GM23338 (cell line): ENCODE measurements around the gene MYO1G. TPM values are rescaled to one million over a fixed set of nuclear protein-coding genes. Genes with fewer than 3 reads are reported as not detected.

ENCODE experiments used
- ATAC-seq: fragments of 200-7000 bp; cut with Tn5 transposase; 3 replicates; pipeline ENCODE4 v1.9.1; 2020
- DNase-seq: peaks from one replicate; pipeline ENCODE4 v3.0.0-alpha.2; 2015; ENCODE audit warnings: low spot score
- H2AFZ ChIP-seq: fragments of 200-600 bp; sonication (generic); 2 replicates; pipeline ENCODE4 v1.8.0; 2016; ENCODE audit warnings: antibody characterized with exemption, mild to moderate bottlenecking, moderate library complexity
- H3F3A ChIP-seq: fragments of 200-600 bp; sonication (generic); replicated peaks from 2 replicates; pipeline ENCODE4 v1.8.0; 2017; ENCODE audit warnings: antibody characterized with exemption, mixed run types, low read depth
- H3K27ac ChIP-seq: fragments of 200-600 bp; sonication (generic); 2 replicates; pipeline ENCODE4 v1.6.1; 2016; ENCODE audit warnings: low read depth
- H3K27me3 ChIP-seq: fragments of 200-600 bp; sonication (generic); 2 replicates; pipeline ENCODE4 v1.8.0; 2016; ENCODE audit warnings: mild to moderate bottlenecking, mixed run types, moderate library complexity; ENCODE audit not compliant: insufficient read depth
- H3K36me3 ChIP-seq: fragments of 200-600 bp; sonication (generic); 2 replicates; pipeline ENCODE4 v1.8.0; 2016; ENCODE audit warnings: mild to moderate bottlenecking; ENCODE audit not compliant: insufficient read depth
- H3K4me1 ChIP-seq: fragments of 200-600 bp; sonication (generic); 2 replicates; pipeline ENCODE4 v1.8.0; 2016; ENCODE audit warnings: mild to moderate bottlenecking, moderate library complexity; ENCODE audit not compliant: insufficient read depth
- H3K4me2 ChIP-seq: fragments of 200-600 bp; sonication (generic); 2 replicates; pipeline ENCODE4 v1.7.1; 2017; ENCODE audit warnings: mixed run types
- H3K4me3 ChIP-seq: fragments of 200-600 bp; sonication (generic); 2 replicates; pipeline ENCODE4 v1.6.1; 2016; ENCODE audit warnings: mixed run types
- H3K79me2 ChIP-seq: fragments of 200-600 bp; sonication (generic); replicated peaks from 2 replicates; pipeline ENCODE4 v1.8.0; 2017; ENCODE audit warnings: mild to moderate bottlenecking; ENCODE audit not compliant: insufficient read depth
- H3K9me2 ChIP-seq: fragments of 200-600 bp; sonication (generic); 2 replicates; pipeline ENCODE4 v1.8.0; 2017; ENCODE audit not compliant: insufficient read depth
- H4K20me1 ChIP-seq: fragments of 200-600 bp; sonication (generic); replicated peaks from 2 replicates; pipeline ENCODE4 v1.8.0; 2017; ENCODE audit warnings: mild to moderate bottlenecking; ENCODE audit not compliant: insufficient read depth
- H3K27ac Mint-ChIP-seq: 2 replicates; pipeline ENCODE4 v1.8.0; 2020; ENCODE audit warnings: inconsistent platforms, mild to moderate bottlenecking, moderate library complexity, mixed read lengths
- H3K27me3 Mint-ChIP-seq: 3 replicates; pipeline ENCODE4 v1.8.0; 2022; ENCODE audit warnings: low read depth, mild to moderate bottlenecking, moderate library complexity, mixed read lengths, inconsistent platforms; ENCODE audit not compliant: insufficient read depth, poor library complexity
- H3K36me3 Mint-ChIP-seq: 3 replicates; pipeline ENCODE4 v1.8.0; 2021; ENCODE audit warnings: low read depth, mild to moderate bottlenecking, inconsistent platforms, moderate library complexity, mixed read lengths
- H3K4me1 Mint-ChIP-seq: 3 replicates; pipeline ENCODE4 v1.8.0; 2020; ENCODE audit warnings: mild to moderate bottlenecking, inconsistent platforms, mixed read lengths
- H3K4me3 Mint-ChIP-seq: 3 replicates; pipeline ENCODE4 v1.8.0; 2021; ENCODE audit warnings: moderate library complexity, mild to moderate bottlenecking, inconsistent platforms, mixed read lengths
- H3K9me3 Mint-ChIP-seq: 3 replicates; pipeline ENCODE4 v1.8.0; 2020; ENCODE audit warnings: moderate library complexity, mild to moderate bottlenecking, inconsistent platforms, mixed read lengths
- CREB1 ChIP-seq: fragments of 250-450 bp; sonication (Bioruptor Pico); IDR thresholded peaks from 2 replicates; pipeline ENCODE4 v1.5.0; 2020; ENCODE audit warnings: low read depth, mild to moderate bottlenecking, moderate library complexity
- CTCF ChIP-seq, 2 experiments: fragments of 200-600 bp in 1 of 2; sonication (generic) in 1 of 2; conservative IDR thresholded peaks; 2 replicates each; pipeline versions ENCODE4 v1.5.1 to v1.6.1; 2016 to 2017; ENCODE audit warnings: antibody characterized with exemption in 2 of 2, low read depth in 2 of 2, mild to moderate bottlenecking in 2 of 2, moderate library complexity in 1 of 2
- ETS1 ChIP-seq: IDR thresholded peaks from 2 replicates; pipeline ENCODE4 v1.6.1; 2016; ENCODE audit warnings: antibody characterized with exemption
- EZH2 ChIP-seq: fragments of 200-600 bp; sonication (generic); IDR thresholded peaks from one replicate; pipeline ENCODE4 v1.8.0; 2017; ENCODE audit warnings: antibody characterized with exemption, mild to moderate bottlenecking, low read depth; ENCODE audit not compliant: unreplicated experiment
- EZH2phosphoT487 ChIP-seq: fragments of 200-600 bp; sonication (generic); IDR thresholded peaks from one replicate; pipeline ENCODE4 v1.8.1; 2018; ENCODE audit warnings: antibody characterized with exemption; ENCODE audit not compliant: unreplicated experiment
- JUNB ChIP-seq: IDR thresholded peaks from one replicate; pipeline ENCODE4 v1.6.1; 2016; ENCODE audit warnings: antibody characterized with exemption; ENCODE audit not compliant: unreplicated experiment
- NANOG ChIP-seq: IDR thresholded peaks from 2 replicates; pipeline ENCODE4 v1.6.1; 2016; ENCODE audit warnings: antibody characterized with exemption, borderline replicate concordance
- POLR2AphosphoS5 ChIP-seq: IDR thresholded peaks from 2 replicates; pipeline ENCODE4 v1.6.1; 2016; ENCODE audit warnings: antibody characterized with exemption, low read depth
- REST ChIP-seq: IDR thresholded peaks from one replicate; pipeline ENCODE4 v1.6.1; 2018; ENCODE audit warnings: antibody characterized with exemption; ENCODE audit not compliant: unreplicated experiment
- STAT1 ChIP-seq: IDR thresholded peaks from one replicate; pipeline ENCODE4 v1.6.1; 2016; ENCODE audit warnings: antibody characterized with exemption; ENCODE audit not compliant: unreplicated experiment
- ZNF114 ChIP-seq: fragments of 250-450 bp; sonication (Bioruptor Pico); IDR thresholded peaks from 2 replicates; pipeline ENCODE4 v1.5.0; 2020; ENCODE audit warnings: mild to moderate bottlenecking, moderate library complexity
- ZNF331 ChIP-seq: fragments of 250-450 bp; sonication (Bioruptor Pico); IDR thresholded peaks from 2 replicates; pipeline ENCODE4 v1.5.0; 2020; ENCODE audit warnings: low read depth, mild to moderate bottlenecking, moderate library complexity
- ZNF462 ChIP-seq: fragments of 250-450 bp; sonication (Bioruptor Pico); IDR thresholded peaks from 2 replicates; pipeline ENCODE4 v1.5.0; 2020; ENCODE audit warnings: mild to moderate bottlenecking, moderate library complexity
- polyA plus RNA-seq: library from polyadenylated mRNA; unstranded; fragments of >200 nt; fragmentation: Nextera tagmentation; extraction: Ambion mirVana; gene quantifications from 2 replicates; pipeline ENCODE4 v1.2.1, GENCODE V29; 2016
- total RNA-seq: library from RNA; depleted of rRNA; stranded (reverse); fragments of >200 nt; shearing (Covaris generic); gene quantifications from 2 replicates; pipeline ENCODE4 v1.2.3, GENCODE V29; 2014

MYO1G gene
- total and polyA plus RNA-seq, 2 experiments from 2014 or later = 0.10 to 0.11 TPM

GRCh38 chr7:44935016-44935415, 43.8 kb downstream of the MYO1G start:
- Mint-ChIP-seq H3K9me3 (no peaks in the 10 kb centered on the region), H3K4me3 (no peak overlapping the region), H3K4me1 (peaks cover 4% of the 10 kb centered on the region; the same call in 2 of the 3 replicates), H3K27ac (no peak overlapping the region), H3K36me3 (no peaks in the 10 kb centered on the region), H3K27me3 (no peaks in the 10 kb centered on the region)
- DNase-seq = no peak
- Histone ChIP-seq H3K4me3 (no peak overlapping the region), H3K27ac (no peak overlapping the region), H3K36me3 (no peaks in the 10 kb centered on the region), H3K4me2 (no peak overlapping the region), H2AFZ (no peak overlapping the region), H3K27me3 (no peaks in the 10 kb centered on the region), H3K79me2 (no peaks in the 10 kb centered on the region), H3F3A (no peaks in the 10 kb centered on the region), H3K4me1 (peaks cover 8% of the 10 kb centered on the region; the same call in 1 of the 2 replicates), H4K20me1 (no peaks in the 10 kb centered on the region), H3K9me2 (no peaks in the 10 kb centered on the region)
- ATAC-seq = peak; percentile 50
- TF ChIP-seq STAT1 (no peak), ZNF114 (CRISPR knock-in tag) (no peak), ETS1 (no peak), EZH2 (no peak), CREB1 (CRISPR knock-in tag) (no peak), EZH2phosphoT487 (no peak), CTCF (conservative IDR thresholded peaks at IDR 0.05; ENCODE audit: low read depth in 2 of 2) (no peak), JUNB (no peak), POLR2AphosphoS5 (no peak), ZNF331 (CRISPR knock-in tag) (no peak), ZNF462 (CRISPR knock-in tag) (no peak), NANOG (no peak), REST (no peak)
